Ishikawa (cell line): ENCODE data around the gene ATP1A2.

ENCODE experiments used
- CEBPB ChIP-seq: IDR thresholded peaks from 2 replicates; pipeline ENCODE4 v1.6.1; 2012
- EP300 ChIP-seq: IDR thresholded peaks from 2 replicates; pipeline ENCODE4 v1.6.1; 2012; ENCODE audit warnings: borderline replicate concordance
- FOXM1 ChIP-seq: IDR thresholded peaks from 2 replicates; pipeline ENCODE4 v1.6.1; 2012; ENCODE audit warnings: low read depth, borderline replicate concordance
- RAD21 ChIP-seq: IDR thresholded peaks from 2 replicates; pipeline ENCODE4 v1.6.1; 2012; ENCODE audit warnings: low read depth
- USF1 ChIP-seq: IDR thresholded peaks from 2 replicates; pipeline ENCODE4 v1.6.1; 2012

GRCh38 chr1:160131803-160132565, 16.4 kb downstream of the ATP1A2 start:
- TF ChIP-seq EP300 = no peak
- TF ChIP-seq RAD21 = no peak
- TF ChIP-seq FOXM1 = no peak
- no peak for TF ChIP-seq USF1
- TF ChIP-seq CEBPB = no peak
